ENCODE measurements around the gene PIGN. TPM values are rescaled to one million over a fixed set of nuclear protein-coding genes. Genes with fewer than 3 reads are reported as not detected.

Gene PIGN
- total RNA-seq, 2 donors from 2014 or later: 38.2 to 48.8 TPM

DNA sequence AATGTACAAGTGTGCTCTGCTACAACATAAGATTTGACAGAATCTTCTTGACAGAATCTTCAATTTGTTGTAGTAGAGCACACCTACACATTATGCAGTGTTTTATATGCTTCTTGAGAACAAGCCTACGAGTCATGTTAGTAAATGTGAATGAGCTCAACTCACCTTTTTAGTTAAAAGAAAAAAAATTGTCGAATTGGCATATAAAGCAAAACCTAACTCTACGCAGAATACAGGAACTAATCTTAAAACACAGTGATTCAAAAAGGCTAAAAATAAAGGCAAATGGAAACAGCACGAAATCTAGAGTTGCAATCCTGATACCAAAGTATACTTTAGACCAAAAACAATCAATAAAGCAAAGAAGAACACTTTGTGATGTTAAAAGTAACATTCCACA is 87.9 kb downstream of the PIGN start:
- WGBS, 2 experiments (ENCODE audit: insufficient coverage in 1 of 2, insufficient read length in 1 of 2): 94 to 97% methylated on average over 2 to 4 of the region's 4 CpGs
- no peak overlapping the region for H3K27ac ChIP-seq (ENCODE audit: low read depth, low read length)
- H3K4me1 ChIP-seq (ENCODE audit: control insufficient read depth, insufficient read depth, low read length): no peaks in the 10 kb centered on the region
- peaks cover 7% of the 10 kb centered on the region for H3K9me3 Mint-ChIP-seq
- H3K9ac ChIP-seq (ENCODE audit: extremely low read depth, low read length, poor library complexity, severe bottlenecking): no peak overlapping the region
- H3K27me3 Mint-ChIP-seq (ENCODE audit: insufficient read depth): no peaks in the 10 kb centered on the region
- no peaks in the 10 kb centered on the region for H3K27me3 ChIP-seq (ENCODE audit: control insufficient read depth, insufficient read depth, low read length, poor library complexity, severe bottlenecking)
- peaks cover 13% of the 10 kb centered on the region for H3K9me3 ChIP-seq (ENCODE audit: control insufficient read depth, low read length)
- DNase-seq: no peak
- no peak overlapping the region for H3K4me3 ChIP-seq (ENCODE audit: low read length)
- TF ChIP-seq, protein P1, sequence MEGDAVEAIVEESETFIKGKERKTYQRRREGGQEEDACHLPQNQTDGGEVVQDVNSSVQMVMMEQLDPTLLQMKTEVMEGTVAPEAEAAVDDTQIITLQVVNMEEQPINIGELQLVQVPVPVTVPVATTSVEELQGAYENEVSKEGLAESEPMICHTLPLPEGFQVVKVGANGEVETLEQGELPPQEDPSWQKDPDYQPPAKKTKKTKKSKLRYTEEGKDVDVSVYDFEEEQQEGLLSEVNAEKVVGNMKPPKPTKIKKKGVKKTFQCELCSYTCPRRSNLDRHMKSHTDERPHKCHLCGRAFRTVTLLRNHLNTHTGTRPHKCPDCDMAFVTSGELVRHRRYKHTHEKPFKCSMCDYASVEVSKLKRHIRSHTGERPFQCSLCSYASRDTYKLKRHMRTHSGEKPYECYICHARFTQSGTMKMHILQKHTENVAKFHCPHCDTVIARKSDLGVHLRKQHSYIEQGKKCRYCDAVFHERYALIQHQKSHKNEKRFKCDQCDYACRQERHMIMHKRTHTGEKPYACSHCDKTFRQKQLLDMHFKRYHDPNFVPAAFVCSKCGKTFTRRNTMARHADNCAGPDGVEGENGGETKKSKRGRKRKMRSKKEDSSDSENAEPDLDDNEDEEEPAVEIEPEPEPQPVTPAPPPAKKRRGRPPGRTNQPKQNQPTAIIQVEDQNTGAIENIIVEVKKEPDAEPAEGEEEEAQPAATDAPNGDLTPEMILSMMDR (conservative IDR thresholded peaks at IDR 0.05): no peak
- H3K27ac Mint-ChIP-seq: no peak overlapping the region
- peaks cover 46% of the 10 kb centered on the region for H3K36me3 ChIP-seq (ENCODE audit: control insufficient read depth, insufficient read depth, low read length)
- H3K4me1 Mint-ChIP-seq: no peaks in the 10 kb centered on the region
- peaks cover 36% of the 10 kb centered on the region for H3K36me3 Mint-ChIP-seq (ENCODE audit: low read depth)
- no peak overlapping the region for H3K4me3 Mint-ChIP-seq

DNA sequence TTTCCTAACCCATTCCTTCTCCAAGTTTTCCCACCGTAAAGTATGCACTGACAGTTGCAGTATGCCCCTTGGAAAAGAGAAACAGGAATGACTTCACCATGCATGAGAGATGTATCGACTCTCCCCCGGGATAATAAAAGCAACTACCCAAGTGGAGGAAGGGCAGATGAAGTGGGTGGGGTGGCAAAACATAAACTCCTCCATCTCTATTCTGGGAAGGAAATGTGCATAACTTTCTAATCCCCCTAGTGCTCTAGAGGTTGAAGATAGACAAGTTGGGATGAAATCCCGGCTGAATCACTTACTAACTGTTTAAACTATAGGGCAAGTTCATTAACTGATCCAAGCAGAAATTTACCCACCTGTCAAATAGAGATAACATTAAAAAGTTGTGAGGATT is 89.2 kb downstream of the PIGN start:
- 93 to 100% methylated on average over 2 to 4 of the region's 4 CpGs for WGBS, 2 experiments (ENCODE audit: insufficient coverage in 1 of 2, insufficient read length in 1 of 2)
- Histone ChIP-seq H3K9ac (ENCODE audit: extremely low read depth, low read length, poor library complexity, severe bottlenecking) (no peak overlapping the region), H3K4me3 (ENCODE audit: low read length) (no peak overlapping the region)

DNA sequence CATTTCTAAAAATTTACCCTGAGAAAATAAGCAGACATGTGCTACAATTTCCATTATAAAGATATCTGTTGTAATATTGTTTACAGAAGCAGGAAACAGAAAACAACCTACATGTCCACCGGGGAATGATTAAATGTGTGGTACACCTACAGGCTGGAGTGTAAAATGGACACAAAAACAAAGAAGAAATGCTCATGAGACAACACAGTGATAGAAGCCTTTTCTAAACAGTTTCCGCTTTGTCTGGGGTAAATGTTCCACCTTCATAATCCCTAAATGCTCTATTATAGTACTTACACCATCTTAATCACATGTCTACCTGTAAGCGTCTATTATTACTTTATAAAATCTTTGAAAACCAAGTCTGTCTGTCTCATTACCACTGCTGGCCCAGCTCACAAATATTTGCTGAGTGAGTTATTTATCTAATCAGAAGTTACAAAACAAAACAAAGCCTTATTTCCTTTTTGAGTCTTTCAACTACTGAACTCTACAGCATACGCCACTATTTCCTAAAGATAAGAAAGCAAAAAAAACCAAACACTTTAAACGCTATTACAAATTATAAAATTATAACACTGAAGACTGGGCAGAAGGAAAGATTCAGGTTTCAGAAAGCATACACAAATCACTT is 95.3 kb downstream of the PIGN start:
- H3K9ac ChIP-seq (ENCODE audit: extremely low read depth, low read length, poor library complexity, severe bottlenecking): no peak overlapping the region
- Mint-ChIP-seq H3K36me3 (ENCODE audit: low read depth) (peaks cover 14% of the 10 kb centered on the region), H3K27me3 (ENCODE audit: insufficient read depth) (no peaks in the 10 kb centered on the region), H3K27ac (no peak overlapping the region), H3K9me3 (peaks cover 1% of the 10 kb centered on the region), H3K4me1 (no peaks in the 10 kb centered on the region), H3K4me3 (no peak overlapping the region)
- DNase-seq: no peak
- 96 to 100% methylated on average over 4 to 5 of the region's 5 CpGs for WGBS, 2 experiments (ENCODE audit: insufficient coverage in 1 of 2, insufficient read length in 1 of 2)
- TF ChIP-seq, protein P1 (conservative IDR thresholded peaks at IDR 0.05): no peak
- no peaks in the 10 kb centered on the region for H3K4me1 ChIP-seq (ENCODE audit: control insufficient read depth, insufficient read depth, low read length)
- no peaks in the 10 kb centered on the region for H3K9me3 ChIP-seq (ENCODE audit: control insufficient read depth, low read length)
- H3K36me3 ChIP-seq (ENCODE audit: control insufficient read depth, insufficient read depth, low read length): peaks cover 5% of the 10 kb centered on the region
- H3K27ac ChIP-seq (ENCODE audit: low read depth, low read length): no peak overlapping the region
- H3K27me3 ChIP-seq (ENCODE audit: control insufficient read depth, insufficient read depth, low read length, poor library complexity, severe bottlenecking): no peaks in the 10 kb centered on the region
- H3K4me3 ChIP-seq (ENCODE audit: low read length): no peak overlapping the region

More for the DNA sequence above, 89.2 kb downstream of the PIGN start:
- Histone ChIP-seq H3K27me3 (ENCODE audit: control insufficient read depth, insufficient read depth, low read length, poor library complexity, severe bottlenecking) (no peaks in the 10 kb centered on the region), H3K36me3 (ENCODE audit: control insufficient read depth, insufficient read depth, low read length) (peaks cover 46% of the 10 kb centered on the region), H3K27ac (ENCODE audit: low read depth, low read length) (no peak overlapping the region), H3K4me1 (ENCODE audit: control insufficient read depth, insufficient read depth, low read length) (no peaks in the 10 kb centered on the region), H3K9me3 (ENCODE audit: control insufficient read depth, low read length) (peaks cover 13% of the 10 kb centered on the region)
- Mint-ChIP-seq H3K36me3 (ENCODE audit: low read depth) (peaks cover 36% of the 10 kb centered on the region), H3K4me1 (no peaks in the 10 kb centered on the region), H3K27ac (no peak overlapping the region), H3K27me3 (ENCODE audit: insufficient read depth) (no peaks in the 10 kb centered on the region), H3K9me3 (peaks cover 7% of the 10 kb centered on the region), H3K4me3 (no peak overlapping the region)
- no peak for DNase-seq
- TF ChIP-seq, protein P1 (conservative IDR thresholded peaks at IDR 0.05): no peak

All from endodermal cell (in vitro differentiated cells).